HG03196 (cell line): ENCODE data around the gene EVX2.

Experiments used
- ATAC-seq: cut with Tn5 transposase; IDR thresholded peaks from one replicate; pipeline ENCODE4 v1.9.1; 2021; ENCODE audit not compliant: unreplicated experiment

Gene EVX2

DNA sequence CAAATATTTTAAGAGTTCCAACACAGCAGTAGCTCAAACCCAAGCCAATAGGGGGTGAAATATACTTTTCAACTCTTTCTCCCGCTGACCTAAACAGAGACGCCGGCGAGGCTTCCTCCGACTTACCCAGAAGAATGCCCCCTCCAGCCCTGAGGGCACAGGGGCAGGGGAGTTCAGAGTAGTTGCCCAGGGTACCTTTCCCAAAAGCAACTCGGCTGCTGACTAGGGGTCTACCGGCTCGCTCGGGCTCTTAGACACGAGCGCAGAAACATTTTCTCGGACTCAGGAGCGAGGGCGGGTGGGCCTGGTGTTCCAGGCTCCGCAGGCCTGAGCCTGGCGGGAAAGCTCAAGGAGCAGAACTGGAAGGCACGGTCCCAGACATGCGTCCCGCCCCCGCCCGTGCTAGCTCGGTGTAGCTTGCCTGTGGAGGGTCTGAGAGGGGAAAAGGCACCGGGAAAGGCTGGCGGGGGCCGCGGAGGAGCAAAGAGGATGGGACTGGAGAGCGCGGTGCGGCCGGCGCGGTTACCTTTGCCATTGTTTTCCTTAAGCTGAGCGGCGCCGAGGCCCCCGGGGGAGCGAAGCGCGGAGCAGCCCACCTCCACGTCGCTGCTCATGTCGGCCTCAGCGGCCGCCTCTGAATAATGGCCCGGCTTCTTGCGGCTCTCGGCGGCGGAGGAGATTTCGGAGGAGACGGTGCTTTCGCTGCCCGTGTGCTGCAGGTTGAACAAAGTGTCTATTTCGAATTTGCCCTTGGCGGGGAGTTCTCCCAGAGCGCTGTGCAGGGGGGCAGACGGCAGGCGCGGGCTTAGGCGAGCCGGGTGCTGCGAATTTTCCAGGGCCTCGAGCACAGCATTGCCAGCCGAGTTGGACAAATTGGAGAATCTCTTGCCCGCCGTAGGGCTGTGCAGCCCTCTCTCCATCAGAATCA is 674 bp downstream of the EVX2 start:
- no peak for ATAC-seq

DNA sequence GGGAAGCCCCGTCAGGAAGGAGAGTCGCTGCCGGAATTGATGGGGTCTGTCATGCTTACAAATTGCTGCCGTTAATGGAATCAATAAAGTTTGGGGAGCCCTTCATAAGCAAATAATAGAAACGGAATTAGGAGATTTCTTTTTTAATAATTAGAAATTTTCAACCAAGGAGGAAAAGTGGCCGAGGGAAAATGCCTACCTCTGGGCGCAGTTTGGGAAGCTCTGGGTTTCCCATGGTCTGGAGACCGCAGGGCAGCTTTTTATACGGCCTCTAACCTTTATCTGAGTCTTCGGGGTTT is 1.3 kb downstream of the EVX2 start:
- no peak for ATAC-seq

DNA sequence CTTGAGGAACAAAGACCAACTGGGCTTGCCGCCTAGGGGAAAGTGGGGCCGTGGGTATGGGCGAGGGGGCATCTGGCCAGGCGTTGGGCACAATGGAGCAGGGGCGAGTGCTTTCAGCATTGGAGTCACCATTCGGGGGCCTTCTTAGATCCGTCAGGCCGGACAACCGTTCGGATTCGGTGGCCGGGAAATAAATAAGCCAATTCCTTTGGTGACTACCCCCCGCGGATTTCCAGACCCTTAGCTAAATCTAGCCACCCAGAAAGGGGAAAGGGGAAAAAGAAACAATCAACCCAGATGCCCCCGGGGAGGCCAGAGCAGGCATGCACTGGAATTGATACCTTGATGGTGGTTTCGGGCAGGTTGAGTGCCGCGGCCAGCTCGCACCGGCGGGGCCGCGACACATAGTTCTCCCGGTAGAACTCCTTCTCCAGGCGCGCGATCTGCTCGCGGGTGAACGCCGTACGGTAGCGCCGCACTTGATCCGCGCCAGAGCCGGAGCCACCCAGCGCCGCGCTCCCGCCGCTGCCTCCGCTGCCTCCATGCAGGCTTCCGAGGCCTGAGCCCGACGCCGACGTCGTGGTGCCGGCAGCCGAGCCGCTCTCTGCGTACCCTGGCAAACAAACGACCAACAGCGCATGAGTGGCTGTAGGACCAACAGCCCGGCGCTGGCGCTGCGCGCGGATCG is 1.8 kb downstream of the EVX2 start:
- no peak for ATAC-seq

DNA sequence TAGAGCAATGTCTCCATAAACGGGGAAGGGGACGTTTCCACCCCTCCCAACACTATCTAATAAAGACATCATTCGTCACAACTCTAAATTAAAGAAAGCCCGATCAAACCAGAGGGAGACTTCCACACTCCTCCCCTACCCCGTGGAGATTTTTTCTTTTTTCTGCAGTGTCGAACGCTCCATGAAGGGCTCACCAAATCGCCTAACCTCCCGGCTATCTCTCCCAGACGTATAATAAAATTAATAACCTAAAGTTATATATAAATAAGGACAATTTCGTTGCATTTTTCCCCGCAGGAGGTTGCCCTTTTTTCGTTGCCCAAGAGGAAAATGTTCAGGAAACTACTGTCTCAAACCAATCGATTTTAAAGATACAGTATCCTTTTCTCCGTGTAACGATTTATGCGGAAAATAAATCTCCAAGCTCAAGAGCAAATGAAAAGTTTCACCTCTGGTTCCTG is 2.4 kb downstream of the EVX2 start:
- no peak for ATAC-seq

DNA sequence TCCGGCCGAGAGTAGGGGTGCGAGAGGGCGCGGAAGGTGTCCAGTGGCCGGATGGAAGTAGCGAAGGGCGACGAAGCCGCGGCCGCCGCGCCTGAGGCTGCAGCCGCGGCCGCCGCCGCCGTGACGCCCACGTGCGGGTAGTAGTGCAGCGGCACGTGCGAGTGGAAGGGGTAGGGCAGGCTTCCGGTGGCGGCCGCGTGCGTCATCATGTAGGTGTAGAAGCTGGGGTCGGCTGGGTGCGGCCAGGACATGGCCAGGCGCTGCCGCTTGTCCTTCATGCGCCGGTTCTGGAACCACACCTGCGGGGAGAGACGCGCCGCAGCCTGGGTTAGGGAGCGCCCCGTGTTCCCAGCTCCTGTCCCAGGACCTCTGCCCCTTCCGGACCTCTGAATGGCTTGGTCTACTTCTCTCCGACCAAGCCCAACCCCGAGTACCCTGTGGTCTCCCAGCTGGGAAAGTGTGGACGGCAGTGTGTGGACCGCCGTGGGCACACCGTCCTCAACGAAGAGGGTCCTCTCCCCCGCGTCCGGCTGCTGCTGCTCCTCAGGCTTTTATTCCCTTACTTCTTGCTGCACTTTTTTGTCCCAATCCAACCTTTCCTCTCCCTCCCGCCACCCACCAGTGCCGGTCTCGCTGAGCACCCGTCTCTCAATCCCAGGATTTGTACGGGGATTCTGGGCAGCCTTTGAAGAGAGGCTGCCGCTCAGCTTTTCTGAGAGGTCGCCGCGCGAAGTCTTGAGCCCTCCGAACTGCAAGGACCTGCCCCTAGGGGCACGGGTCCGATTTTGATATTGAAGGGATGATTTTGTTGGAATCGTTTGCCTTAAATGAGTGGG is 3.0 kb downstream of the EVX2 start:
- no peak for ATAC-seq

DNA sequence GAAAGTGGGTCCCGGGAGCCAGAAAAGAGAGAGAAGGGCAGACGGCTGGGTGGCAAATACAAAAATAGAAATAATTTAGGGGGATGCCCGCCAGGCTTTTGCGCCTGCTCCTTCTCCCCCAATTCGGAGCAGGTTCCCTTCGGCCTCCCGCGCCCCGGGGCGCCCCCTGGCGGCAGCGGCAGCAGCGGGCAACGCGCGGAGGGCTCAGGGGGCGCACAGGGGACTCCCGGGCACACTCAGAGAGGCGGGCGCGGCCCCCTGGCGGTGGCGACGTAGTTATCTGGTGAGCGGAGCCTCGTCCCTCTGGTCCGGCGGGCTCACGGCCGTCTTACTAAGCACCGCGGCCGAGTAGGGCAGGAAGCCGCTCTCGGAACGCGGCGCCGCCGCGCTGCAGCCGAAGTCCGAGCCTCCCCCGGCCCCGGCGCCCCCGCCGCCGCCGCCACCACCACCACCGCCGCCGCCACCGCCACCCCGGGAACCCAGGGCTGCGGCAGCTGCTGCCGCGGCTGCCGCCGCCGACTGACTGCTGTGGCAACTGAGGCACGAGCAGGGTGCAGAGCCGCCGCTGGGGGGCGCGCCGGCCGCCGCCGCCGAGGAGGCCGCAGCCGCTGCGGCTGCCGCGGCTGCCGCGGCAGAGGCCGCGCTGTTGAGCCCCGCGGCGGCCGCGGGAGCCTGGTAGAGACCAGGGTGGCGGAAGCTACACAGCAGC is 3.8 kb downstream of the EVX2 start:
- no peak for ATAC-seq

DNA sequence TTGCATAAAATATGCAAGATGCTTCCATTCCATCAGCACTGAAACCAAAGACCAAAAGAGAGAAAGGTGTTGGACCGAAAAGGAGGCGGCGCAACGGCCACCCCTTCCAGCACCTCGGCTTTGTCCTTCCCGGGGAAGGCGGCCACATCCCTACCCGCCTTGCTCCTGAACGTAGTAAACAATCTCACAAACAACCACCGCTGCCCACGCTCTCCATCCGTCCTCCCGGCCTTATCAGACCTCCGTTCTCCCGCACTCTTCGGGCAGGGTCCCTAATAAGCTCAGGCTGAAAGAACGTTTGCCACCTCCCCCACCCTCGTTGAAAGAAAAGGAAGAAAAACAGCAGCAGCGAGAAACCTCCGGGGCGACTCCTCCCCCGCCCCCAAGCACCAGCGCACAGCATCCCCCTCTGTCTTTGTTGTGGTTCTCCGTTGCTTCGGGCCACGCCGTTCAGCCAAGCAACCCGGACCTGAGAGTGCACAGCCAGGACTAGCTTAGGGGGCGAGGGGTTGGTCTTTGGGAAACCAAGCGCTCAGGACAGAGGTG is 4.4 kb downstream of the EVX2 start:
- no peak for ATAC-seq

DNA sequence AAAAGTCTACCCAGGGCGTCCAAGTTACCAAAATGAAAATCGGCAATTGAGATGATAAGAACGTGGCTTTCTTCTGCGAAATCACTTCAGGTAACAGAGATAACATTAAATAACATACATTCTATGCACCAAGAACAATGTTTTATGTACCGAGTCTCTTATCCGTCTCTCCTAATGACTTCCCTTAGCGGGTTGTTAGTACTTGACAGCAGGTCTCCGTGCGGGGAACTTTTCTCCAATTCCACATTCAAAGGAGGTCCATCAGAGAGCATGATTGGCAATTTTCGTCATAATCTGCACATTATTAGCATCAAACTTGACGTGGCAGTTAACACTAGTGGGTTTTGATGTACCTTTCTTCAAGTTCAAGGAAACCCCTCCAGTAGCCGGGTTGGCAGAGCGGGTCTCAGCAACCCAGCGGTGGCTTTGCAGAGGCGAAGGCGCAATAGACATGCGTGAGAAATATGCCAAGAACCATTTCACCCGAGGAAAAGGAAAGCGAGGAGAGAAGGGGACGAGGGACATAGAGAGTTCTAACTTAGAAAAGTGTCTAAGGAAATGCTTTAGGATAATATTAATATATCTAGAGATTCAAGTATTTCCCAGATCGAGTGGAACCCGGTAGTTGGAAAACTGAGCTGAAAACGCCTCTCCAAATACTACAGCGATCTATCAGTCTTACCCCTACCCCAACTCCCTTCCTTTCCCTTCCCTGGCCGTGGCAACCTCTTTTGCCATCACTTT is 5.0 kb downstream of the EVX2 start:
- ATAC-seq = no peak

DNA sequence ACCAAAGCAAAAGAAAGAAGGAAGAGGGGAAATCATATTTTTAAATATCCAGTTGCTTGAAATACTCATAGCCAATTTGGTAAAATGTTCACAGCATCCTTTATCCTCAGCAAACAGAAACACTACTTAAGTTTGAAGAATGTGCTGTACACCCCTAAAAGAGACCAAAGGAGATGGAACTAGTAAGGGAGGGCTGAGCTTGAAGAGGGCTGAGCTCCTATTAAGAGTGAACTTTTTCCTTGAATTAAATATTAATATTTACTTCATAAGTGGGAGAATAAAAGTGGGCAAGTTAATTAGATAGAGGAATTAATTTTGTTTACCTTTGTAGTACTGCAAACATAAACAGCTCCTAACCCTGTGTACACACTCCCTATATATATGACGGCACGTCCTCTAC is 7.0 kb downstream of the EVX2 start:
- no peak for ATAC-seq

DNA sequence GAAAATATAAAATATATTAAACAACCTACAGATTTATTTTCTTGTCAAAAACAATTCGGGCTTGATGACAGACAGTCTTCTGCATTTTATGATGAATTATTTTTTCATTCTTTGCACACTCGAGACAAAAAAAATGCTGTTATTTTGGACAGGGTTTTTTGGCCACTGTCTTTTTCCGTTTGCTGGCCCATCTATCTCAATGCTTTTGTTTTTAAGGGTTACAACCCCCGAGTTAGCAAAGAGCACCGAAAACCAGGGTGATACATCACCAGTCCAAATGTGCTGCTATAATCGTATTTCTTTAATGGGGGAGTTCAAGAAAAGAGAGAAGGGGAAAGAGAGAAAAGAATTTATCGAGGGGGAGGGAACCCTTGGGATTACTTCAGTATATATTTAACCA is 7.7 kb downstream of the EVX2 start:
- ATAC-seq = no peak

DNA sequence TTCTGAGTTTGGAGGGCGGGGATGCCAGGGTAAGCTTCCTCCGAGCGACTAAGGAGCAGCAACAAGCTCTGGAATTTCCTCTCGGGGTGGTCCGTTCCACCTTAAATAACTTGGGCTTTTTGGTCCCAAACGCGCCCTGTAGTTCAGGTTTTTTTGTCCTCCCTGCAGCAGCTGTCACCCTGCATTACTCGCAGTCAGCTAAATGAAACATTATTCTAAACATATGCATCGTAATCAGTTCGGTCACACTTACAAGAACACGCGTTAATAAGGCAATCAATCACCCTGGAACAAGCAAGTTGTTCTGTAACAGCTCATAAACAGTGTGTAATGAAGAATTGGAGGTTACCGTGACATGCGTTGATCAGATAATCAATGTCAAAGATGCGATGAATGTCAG is 8.3 kb downstream of the EVX2 start:
- no peak for ATAC-seq

DNA sequence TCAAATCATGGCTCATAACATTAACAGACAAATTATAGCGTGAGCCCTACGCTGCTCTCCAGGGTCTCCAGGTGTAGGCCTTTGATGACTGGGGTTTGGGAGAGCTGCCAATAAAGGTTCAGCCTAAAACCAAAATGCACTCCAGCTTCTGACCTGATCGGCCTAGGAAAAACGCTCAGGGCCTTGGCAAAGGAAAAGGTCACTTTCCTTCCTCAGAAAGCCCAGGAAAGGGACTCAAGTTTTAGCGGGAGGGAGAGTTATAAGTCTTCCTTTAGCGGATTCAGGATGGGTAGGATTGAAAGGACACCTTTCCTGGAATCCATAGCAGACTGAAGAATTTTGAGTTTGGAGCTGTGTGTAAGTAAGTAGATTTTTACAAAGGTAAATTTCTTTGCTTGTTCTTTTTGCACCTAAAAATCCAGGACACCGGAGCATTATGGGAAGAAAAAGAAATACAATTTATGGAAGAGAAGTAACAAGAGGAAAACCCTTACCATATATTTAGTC is 8.8 kb downstream of the EVX2 start:
- ATAC-seq = no peak

DNA sequence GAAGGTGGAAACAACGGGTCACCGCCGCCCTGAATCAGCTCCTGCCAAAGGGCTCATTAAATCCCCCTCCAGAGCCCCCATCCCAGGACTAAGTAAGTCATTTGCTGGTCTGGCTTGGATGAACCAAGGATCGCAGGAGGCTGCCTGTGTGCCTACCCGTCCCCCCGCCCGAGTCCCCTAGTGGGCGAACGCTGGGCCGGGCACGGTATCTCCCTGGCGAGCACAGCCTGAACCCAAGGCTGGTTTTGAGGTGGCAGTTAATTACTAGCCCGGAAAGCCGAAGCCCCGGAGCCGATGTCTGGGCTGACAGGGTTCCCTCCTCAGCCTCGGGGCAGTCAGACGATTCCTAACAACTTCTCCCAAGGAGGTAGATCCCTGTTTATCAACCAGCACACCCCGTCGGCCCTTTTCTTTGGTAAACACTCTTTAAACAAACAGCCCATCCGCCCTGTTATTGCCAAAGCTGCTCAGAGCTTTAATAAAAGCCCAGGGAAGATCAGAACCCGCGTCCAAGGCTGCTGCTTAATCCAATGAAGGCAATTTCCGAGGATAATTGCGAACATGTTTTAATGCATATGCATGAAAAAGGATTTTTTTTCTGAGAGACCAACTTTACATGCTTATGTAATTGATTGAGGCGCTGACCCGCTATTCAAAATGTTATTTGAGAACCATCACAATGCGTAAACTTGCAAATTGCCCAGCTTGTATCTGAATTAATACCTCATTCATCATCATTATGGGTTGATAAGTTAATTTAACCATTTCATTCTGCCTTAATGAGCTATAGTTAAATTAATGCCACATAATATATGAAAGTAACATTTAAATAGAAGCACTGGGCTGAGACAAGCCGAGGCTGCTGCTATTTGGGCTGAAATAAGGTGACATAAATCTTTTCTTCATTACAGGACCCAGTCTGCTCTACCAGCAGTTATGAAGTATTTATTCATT is 10.5 kb downstream of the EVX2 start:
- no peak for ATAC-seq

DNA sequence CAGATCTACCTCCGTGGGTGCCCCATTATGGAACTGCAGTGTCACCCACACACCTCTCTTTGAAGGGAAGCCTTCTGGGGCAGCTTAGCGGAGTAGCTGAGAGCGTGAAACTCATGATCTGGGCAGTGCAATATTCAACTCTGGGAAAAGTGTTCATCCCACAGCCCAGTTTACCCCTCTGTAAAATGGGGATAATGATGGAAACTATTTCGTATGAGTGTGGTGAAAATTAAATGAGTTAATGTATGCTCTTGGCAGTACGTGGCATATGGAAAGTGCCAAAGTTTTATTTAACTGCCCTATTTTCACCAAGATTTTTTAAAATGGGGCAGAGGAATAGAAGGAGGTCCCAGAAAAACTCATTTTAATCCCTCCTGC is 11.5 kb downstream of the EVX2 start:
- ATAC-seq = no peak

DNA sequence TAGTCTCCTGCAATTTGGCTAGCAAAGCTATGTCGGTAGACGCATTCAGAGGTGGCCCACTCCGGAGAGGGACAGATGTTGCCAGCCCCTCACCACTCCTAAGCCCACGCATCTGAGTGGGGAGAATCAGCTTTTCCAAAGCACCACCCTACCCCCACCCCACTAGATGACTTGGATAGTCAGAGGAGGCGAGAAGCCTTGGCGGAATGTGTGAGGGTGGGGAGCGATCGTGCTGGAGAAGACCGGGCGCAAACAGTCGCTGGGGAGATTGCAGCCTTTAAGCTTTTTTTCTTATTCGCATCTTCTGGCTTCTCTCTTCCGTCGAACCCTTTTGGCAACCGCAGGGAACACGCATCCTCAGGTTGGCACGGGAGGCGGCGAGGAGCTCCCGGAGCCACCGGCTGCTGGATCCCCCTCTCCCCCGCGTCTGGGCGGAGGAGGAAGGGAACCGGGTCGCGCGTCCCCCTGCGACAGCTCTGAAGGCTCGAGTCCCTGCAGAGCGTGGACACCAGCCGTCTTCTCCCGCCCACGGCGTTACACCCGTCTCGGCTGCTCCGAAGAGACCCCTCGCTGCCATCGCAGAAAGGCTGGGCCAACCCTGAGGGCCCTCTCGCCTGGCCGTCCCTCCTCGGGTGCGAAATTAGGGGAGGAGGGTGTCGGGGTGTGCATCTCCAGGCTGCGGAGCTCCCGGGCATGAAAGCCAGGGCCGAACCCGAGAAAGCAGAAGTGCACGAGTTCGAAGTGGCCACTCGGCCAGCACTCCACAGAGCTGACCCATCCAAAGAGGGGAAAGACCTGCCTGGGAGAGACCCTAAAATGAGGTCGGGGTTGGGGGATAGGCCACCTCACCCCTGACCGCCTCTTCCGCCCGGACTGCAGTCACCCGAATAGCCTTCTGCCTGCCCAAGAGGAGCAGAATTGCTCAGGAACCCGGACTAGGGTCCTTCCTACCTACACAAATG is 12.2 kb downstream of the EVX2 start:
- ATAC-seq = no peak

DNA sequence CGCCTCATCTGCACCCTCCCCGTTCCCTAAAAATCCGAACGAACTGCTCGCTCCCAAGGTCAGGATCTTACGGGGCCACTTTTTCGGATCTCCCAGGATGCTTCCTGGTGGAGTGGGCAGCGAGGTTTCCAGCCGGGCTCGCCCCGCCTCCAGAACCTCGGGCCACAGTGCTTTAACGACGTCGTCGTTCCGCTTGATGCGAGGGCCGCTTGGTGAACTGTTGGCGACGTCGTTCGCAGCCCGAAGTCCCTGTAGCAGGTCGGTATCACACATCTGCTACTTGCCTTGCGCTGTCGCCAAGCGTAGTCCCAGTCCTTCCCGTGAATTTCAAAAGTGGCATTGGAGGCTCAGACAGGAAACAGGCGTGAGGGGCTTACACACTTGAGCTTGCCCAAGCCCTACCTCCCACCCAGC is 15.3 kb downstream of the EVX2 start:
- ATAC-seq = no peak

DNA sequence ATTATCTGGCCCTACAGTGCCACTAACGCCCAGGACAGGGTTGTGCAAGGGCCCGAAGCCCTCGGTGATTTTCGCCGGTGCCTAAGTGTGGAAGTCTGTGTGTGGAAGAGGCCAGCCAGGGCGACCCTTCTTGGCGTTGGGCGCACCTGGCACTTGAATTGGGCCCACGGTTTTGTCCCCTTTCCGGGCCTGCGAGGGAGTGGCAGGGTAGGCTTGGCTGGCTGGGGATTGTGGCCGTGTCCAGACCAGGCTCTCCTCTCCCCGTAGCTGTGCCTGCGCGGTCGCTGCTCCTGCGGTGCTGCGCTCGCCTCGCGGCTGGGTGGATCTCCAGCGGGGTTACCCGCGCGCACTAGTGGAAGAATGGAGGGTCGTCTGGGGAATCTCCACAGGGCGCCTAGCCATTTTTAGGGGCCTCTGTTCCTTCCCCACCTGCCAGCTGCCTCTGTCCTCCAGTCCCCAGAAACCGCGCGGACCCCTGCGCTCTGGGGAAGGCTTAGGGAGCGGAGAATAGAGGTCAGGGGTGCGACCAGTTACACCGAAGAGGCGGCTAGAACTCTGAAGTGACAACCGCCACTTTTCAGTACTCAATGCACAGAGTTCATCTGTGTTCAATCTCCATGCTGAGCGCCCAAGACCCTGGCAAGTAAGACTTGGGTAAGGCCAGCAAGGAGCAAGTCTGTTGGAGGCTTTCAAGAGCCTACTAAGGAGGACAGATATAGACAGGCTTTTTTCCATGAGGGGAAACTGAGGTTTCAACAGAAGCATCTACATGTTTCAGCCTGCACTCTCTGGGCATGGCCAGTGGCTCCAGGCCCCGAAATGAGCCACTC is 16.0 kb downstream of the EVX2 start:
- no peak for ATAC-seq
